IPS-NIHi11 (cell line): Measurements from ENCODE around the gene UNC93B1.
A peak's percentile ranks its signal among the peaks of the same experiment; 100 is the strongest.

Experiments
- DNase-seq: peaks from one replicate; pipeline ENCODE4 v3.0.0; 2012; ENCODE audit warnings: mixed read lengths, low spot score

Gene UNC93B1

DNA sequence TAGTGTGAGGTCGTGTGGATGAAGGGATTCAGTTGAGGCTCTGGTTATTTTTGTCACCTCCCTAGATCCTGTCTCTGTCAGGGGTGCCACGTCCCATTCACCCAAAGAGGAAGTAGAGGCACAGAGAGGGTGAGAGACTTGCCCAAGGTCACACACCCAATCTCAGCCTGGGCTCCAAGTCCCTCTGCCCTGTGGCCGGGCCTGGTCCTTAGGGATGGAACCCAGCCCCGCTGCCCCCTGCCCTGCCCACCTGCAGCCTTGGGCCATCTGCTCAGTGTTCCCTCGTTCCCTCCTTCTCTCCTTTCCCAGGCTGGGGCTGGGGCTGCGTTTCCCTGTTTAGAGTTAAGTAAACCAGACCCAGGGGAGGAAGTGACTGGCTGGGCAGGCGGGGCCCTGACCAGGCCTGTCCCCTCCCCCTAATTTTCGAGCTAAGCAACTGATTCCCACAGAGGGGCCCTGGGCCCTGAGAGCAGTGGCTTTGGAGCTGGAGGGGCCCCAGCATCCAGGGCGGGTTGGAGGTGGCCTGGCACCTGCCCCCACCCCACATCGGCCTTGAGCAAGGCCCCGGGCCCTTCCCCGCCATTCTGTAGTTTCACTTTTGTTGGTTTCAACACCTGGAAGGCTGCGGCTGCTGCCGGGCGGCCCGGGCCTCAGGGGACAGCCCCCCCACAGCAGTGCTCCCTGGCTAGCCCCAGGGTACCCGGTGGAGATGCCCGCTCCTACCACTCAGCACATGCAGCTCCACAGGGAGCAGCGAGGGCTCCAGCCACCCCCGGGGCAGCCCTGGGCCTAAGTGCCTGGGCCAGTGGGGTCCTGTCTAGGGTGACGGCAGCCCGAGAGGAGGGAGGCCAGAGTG, 36.4 kb upstream of the UNC93B1 start:
- DNase-seq: peak; percentile 77

GRCh38 chr11:68039526-68040086, 35.7 kb upstream of the UNC93B1 start:
- no peak for DNase-seq

GRCh38 chr11:68038718-68039525, 35.0 kb upstream of the UNC93B1 start, which contains the start of gene TCIRG1:
TSS of gene TCIRG1 (plus strand) at chr11:68039025. CDS start at chr11:68041272, 2,247 bp downstream.
- peak; percentile 95 for DNase-seq

GRCh38 chr11:68038226-68038717, 34.4 kb upstream of the UNC93B1 start:
- no peak for DNase-seq

GRCh38 chr11:68037411-68038225, 33.7 kb upstream of the UNC93B1 start:
- DNase-seq: no peak

- no peak for DNase-seq
Observed at GRCh38 chr11:68036717-68037239, 32.9 kb upstream of the UNC93B1 start.

DNA sequence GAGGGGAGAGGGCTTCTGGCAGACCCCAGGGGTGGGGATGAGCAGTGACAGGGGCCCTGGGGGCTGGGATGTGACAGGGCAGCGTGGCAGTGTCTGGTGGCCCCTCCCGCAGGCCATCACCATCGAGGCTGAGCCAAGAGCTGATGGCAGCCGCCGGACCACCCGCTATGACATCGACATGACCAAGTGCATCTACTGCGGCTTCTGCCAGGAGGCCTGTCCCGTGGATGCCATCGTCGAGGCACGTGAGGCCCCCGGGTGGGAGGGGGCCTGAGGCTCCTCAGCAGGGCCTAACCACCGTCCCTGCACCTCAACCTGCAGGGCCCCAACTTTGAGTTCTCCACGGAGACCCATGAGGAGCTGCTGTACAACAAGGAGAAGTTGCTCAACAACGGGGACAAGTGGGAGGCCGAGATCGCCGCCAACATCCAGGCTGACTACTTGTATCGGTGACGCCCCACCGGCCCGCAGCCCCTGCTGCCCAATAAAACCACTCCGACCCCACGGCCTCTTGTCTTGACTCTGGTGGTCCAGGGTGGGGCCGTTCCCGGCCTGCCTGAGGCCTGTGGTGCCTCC, 32.3 kb upstream of the UNC93B1 start:
- no peak for DNase-seq

DNA sequence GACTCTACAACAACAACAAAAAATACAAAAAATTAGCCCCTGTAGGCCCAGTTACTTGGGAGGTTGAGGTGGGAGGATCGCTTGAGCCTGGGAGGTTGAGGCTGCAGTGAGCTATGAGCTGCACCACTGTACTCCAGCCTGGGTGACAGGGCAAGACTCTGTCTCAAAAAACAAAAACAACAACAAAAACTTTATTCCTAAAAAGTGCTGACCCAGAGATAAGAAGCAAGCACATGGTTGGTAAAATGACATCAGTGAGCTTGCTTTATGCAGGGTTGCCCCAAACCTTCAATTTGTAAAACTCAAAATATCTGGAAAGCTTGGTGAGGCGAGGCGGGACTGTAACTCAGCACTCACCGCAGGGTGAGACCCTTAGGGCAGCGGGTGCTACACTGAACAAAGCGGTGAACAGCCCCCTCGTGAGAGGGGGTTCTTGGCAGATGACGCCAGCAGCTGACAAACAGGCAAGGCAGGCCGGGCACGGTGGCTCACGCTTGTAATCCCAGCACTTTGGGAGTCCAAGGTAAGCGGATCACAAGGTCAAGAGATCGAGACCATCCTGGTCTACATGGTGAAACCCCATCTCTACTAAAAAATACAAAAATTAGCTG, 31.5 kb upstream of the UNC93B1 start:
- no peak for DNase-seq

- DNase-seq: no peak
Observed at GRCh38 chr11:68033708-68034045, 29.8 kb upstream of the UNC93B1 start.

DNA sequence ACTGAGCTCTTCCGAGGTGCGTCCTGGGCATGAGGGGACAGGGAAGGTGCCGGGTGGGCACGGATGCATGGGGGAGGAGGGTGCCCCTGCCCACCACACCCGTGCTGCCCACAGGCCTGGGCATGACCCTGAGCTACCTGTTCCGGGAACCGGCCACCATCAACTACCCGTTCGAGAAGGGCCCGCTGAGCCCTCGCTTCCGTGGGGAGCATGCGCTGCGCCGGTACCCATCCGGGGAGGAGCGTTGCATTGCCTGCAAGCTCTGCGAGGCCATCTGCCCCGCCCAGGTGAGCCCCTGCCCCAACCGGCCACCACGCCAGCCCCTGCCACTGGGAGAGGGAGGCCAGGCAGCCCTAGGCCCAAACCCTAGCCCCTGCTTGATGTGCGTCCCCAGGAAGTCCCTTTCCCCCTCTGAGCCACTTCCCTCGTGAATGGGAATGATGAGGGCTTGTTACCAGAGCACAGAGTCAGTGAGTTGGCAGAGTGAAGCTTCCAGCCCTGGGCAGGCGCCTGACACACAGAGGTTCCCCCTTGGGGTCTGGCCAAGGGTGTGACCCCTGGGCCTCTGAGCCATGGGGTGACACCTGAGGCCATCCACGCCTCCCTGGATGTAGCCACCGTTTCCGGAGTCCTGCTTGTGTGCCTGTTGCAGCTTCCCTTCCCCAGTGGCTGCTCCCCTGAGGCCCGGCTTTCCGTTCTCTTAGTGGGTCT, 29.3 kb upstream of the UNC93B1 start:
- DNase-seq: no peak

DNA sequence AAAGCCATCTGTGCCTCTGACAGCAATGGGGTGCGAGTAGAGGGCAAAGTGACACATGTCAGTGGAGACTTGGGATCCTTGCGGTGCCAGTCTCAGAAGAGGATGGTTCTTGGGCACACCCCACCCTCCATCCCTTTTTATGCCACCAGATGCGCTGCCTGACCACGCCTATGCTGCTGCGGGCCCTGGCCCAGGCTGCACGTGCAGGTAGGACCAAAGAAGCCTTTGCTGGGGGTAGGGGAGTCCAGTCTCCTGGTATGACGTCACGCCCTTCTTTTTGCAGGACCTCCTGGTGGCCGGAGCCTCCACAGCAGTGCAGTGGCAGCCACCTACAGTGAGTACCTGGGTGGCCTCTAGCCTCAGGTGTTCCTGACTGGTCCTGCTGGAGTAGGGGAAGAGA, 28.1 kb upstream of the UNC93B1 start:
- no peak for DNase-seq

- DNase-seq: no peak
Observed at GRCh38 chr11:68031144-68031464, 27.2 kb upstream of the UNC93B1 start.

GRCh38 chr11:68030318-68031143, 26.6 kb upstream of the UNC93B1 start, which contains the start of gene NDUFS8:
TSS of gene NDUFS8 (plus strand) at chr11:68030681. CDS start at chr11:68032152, 1,471 bp downstream.
- DNase-seq: peak; percentile 98

GRCh38 chr11:68028802-68029545, 25.1 kb upstream of the UNC93B1 start:
- DNase-seq: no peak

GRCh38 chr11:68027667-68028066, 23.8 kb upstream of the UNC93B1 start:
- DNase-seq: no peak

GRCh38 chr11:68026391-68027105, 22.7 kb upstream of the UNC93B1 start:
- DNase-seq: no peak

GRCh38 chr11:68025047-68025446, 21.1 kb upstream of the UNC93B1 start:
- DNase-seq: no peak

- no peak for DNase-seq
Observed at GRCh38 chr11:68024508-68024907, 20.6 kb upstream of the UNC93B1 start.
